Bronchial epithelial cell (primary cell): ENCODE data around the gene FRK. TPM values are rescaled to one million over a fixed set of nuclear protein-coding genes. Genes with fewer than 3 reads are reported as not detected.

ENCODE experiments used
- DNase-seq: peaks from one replicate; pipeline ENCODE4 v3.0.0-alpha.2; 2010; ENCODE audit warnings: low read depth
- FAIRE-seq: peaks from 2 replicates; lab custom pipeline; 2011; peaks lifted over from hg19 to GRCh38; lab: Jason Lieb, UNC
- H3K27me3 ChIP-seq: 2 replicates; pipeline ENCODE4 v1.5.1; 2011; ENCODE audit warnings: low read length; ENCODE audit not compliant: control insufficient read depth, insufficient read depth
- H3K36me3 ChIP-seq: 2 replicates; pipeline ENCODE4 v1.5.1; 2011; ENCODE audit warnings: low read length; ENCODE audit not compliant: control insufficient read depth, insufficient read depth
- H3K4me3 ChIP-seq: 2 replicates; pipeline ENCODE4 v1.5.1; 2011; ENCODE audit warnings: mild to moderate bottlenecking, low read depth, low read length, control low read depth
- total RNA-seq: library from RNA; depleted of rRNA; stranded (reverse); fragments of >200 nt; gene quantifications from 2 replicates; pipeline ENCODE4 v1.2.1, GENCODE V29; 2014
- TF ChIP-seq, protein P1 (sequence below): IDR thresholded peaks from 2 replicates; pipeline ENCODE4 v1.5.1; 2011; ENCODE audit warnings: mild to moderate bottlenecking, moderate library complexity, low read length, control low read depth, inconsistent platforms; ENCODE audit not compliant: insufficient read depth, severe bottlenecking

Gene FRK
- total RNA-seq, 1 donor from 2014 or later = 1.3 TPM

DNA sequence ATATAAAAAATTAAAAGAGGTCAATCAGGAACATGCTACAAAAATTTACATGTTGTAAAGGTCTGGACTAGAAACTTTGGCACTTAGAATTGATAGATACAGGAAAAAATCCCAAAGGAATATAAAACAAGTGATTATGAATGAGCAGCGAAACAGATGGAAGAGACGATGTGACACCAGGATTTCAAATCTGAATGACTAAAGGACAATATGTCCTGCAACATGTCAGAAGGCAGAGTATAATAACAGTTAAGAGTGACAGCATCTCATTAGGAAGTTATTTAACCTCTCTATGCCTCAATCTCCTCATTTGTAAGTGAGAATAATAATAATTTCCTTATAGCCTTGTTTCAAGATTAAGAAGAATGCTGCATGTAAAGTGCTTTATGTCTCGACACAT, 50.3 kb downstream of the FRK start:
- DNase-seq = no peak
- Histone ChIP-seq H3K36me3 (no peaks in the 10 kb centered on the region), H3K4me3 (no peak overlapping the region), H3K27me3 (no peaks in the 10 kb centered on the region)
- TF ChIP-seq, protein P1, sequence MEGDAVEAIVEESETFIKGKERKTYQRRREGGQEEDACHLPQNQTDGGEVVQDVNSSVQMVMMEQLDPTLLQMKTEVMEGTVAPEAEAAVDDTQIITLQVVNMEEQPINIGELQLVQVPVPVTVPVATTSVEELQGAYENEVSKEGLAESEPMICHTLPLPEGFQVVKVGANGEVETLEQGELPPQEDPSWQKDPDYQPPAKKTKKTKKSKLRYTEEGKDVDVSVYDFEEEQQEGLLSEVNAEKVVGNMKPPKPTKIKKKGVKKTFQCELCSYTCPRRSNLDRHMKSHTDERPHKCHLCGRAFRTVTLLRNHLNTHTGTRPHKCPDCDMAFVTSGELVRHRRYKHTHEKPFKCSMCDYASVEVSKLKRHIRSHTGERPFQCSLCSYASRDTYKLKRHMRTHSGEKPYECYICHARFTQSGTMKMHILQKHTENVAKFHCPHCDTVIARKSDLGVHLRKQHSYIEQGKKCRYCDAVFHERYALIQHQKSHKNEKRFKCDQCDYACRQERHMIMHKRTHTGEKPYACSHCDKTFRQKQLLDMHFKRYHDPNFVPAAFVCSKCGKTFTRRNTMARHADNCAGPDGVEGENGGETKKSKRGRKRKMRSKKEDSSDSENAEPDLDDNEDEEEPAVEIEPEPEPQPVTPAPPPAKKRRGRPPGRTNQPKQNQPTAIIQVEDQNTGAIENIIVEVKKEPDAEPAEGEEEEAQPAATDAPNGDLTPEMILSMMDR = no peak
- FAIRE-seq = no peak

DNA sequence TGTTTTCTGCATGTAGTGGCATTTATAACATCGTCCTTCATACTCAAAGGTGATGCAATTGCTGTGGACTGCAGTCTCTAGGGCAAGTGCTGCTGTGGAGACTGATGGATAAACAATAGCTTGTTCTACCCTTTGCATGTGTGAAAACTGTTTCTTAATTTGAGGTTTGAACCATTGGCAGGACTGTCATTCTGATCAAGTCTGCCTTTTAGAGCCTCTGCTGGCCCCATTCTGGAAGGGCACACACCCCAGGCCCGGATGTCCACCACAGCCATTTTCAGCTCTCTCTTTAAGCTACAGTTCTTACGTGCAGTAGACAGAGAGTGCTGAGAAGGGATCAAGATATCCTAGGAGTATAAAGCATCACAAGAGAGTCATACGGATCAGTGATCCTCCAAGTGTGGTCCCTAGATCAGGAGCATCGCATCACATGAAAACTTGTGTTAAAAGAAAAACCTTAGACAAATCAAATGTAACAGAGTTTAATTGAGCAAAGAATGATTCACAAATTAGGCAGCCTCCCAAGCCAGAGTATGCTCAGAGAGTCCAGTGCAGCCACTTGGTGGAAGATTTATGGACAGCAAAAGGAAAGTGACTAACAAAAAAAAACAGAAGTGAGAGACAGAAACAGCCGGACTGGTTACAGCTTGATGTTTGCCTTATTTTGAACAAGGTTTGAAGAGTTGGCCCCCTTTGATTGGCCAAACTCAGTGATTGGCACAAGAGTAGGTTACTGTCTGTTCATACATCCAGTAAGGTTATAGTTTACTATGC, 52.0 kb downstream of the FRK start:
- Histone ChIP-seq H3K36me3 (no peaks in the 10 kb centered on the region), H3K27me3 (no peaks in the 10 kb centered on the region), H3K4me3 (no peak overlapping the region)
- FAIRE-seq (no peak), DNase-seq (peak; percentile 54)
- TF ChIP-seq, protein P1 = no peak

DNA sequence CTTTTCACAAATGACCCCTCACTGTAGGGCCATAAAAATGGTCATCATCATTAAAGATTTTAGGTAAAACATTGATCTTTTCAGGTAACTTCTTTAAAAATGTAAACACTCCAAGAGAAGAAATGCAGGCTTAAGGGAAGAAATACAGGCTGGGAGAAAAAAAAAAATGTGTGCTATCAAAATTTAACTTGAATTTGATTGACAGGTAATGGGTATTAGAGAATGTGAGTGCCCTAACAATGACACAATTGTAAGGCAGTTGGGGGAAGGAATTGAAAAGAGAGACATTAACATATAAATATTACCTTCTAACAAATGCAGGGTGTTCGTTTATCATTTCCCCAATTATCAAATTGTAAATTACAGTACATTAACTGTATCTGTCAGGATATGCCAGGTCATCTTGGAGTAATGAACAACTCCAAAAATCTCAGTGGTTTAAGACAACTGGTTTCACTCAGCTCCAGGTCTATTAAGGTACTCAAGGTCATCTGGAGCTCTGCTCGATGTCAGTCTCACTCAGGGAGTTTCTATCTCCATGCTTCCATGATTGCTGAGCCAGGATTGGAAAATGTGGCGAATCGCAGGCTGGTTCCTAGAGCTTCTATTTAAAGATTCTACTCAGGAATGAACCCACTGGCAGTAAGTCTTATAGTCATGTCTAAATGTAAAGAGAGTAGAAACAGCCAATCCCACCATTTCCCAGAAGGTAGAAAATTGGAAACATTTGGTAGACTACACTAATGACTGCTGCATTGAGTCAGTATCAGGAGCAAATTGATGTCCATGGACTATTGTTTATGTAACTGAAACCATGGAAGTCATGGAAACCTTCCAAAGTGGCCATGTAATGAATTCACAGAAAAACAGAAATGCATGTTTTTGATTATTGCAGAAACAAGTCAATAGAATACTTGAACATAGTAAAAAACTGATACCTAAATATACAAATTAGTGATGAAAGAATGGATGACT, 55.6 kb downstream of the FRK start:
- H3K36me3 ChIP-seq = no peaks in the 10 kb centered on the region
- FAIRE-seq (no peak), DNase-seq (no peak)
- H3K4me3 ChIP-seq = no peak overlapping the region
- no peaks in the 10 kb centered on the region for H3K27me3 ChIP-seq
- TF ChIP-seq, protein P1 = no peak

DNA sequence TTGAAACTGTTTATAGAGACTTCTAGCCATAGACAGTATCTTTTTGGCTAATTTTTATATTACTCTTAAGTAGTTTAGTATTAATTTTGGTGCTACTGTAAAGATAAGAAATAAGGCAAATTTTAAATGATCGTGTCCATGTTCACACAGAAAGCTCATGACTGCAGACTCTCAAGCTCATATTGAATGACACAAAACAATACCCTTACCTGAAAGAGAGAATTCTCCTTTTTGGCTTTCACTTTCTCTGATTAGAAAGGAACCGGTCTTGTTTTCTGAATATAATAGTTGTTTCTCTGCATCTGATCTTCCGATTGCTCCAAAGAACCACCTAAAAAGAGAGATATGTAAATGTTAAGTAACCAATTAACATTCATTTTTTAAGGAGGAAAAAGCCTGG, 57.0 kb downstream of the FRK start:
- no peak overlapping the region for H3K4me3 ChIP-seq
- H3K27me3 ChIP-seq = no peaks in the 10 kb centered on the region
- TF ChIP-seq, protein P1 = no peak
- FAIRE-seq (no peak), DNase-seq (no peak)
- no peaks in the 10 kb centered on the region for H3K36me3 ChIP-seq

DNA sequence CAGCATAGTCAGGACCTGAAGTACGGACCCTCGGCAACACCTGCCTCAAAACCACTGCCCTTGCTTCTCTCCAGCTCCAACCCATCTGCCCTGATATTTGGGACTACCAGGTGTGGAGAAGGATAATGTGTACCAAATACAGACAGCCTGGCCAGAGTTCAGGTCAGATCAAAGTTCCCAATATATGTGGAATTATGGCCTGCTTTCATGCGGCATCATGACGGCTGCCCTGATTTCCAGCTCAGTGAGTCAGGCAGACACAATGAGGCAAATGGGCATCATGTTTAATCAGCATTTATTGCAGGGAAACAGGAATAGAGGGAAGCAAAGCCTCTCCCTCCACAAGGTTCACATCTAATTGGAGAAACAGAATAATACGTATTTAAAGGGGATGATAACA, 57.9 kb downstream of the FRK start:
- Histone ChIP-seq H3K27me3 (no peaks in the 10 kb centered on the region), H3K4me3 (no peak overlapping the region), H3K36me3 (no peaks in the 10 kb centered on the region)
- DNase-seq (no peak), FAIRE-seq (no peak)
- TF ChIP-seq, protein P1 = no peak
